ENCODE measurements around the gene COPS7B. TPM values are rescaled to one million over a fixed set of nuclear protein-coding genes. Genes with fewer than 3 reads are reported as not detected.

Gene COPS7B
- total and polyA plus RNA-seq, 4 donors = 12.1 to 42.0 (median 30.7) TPM

GRCh38 chr2:231803501-231804138 is 17.4 kb downstream of the COPS7B start:
- Histone ChIP-seq H3K36me3 (ENCODE audit: control insufficient read depth in 1 of 2, insufficient read depth in 2 of 2, low read length in 1 of 2) (peaks cover 7 to 13% of the 10 kb centered on the region in 2 donors), H3K27me3 (ENCODE audit: control insufficient read depth in 1 of 2, insufficient read depth in 2 of 2, low read length in 1 of 2) (no peaks in the 10 kb centered on the region), H3K9me3 (ENCODE audit: control insufficient read depth, low read length) (no peaks in the 10 kb centered on the region), H3K27ac (ENCODE audit: low read depth in 1 of 2, low read length in 2 of 2) (no peak overlapping the region), H3K4me1 (ENCODE audit: control insufficient read depth in 1 of 2, insufficient read depth in 2 of 2, low read length in 2 of 2) (no peaks in the 10 kb centered on the region), H3K4me3 (ENCODE audit: low read length in 2 of 2) (no peak overlapping the region)
- no peak for DNase-seq
- 92 to 94% methylated on average over 9 of the region's 9 CpGs for WGBS, 2 donors
- intact Hi-C loops (cut with DNase I) = no loop called here
- no peak for ATAC-seq (ENCODE audit: low FRiP score)

GRCh38 chr2:231807020-231807419 is 20.8 kb downstream of the COPS7B start:
- 79 to 82% methylated on average over 2 of the region's 2 CpGs for WGBS, 2 donors
- DNase-seq (no peak), ATAC-seq (ENCODE audit: low FRiP score) (no peak)
- H3K4me3 ChIP-seq (ENCODE audit: low read length in 2 of 2) = no peak overlapping the region
- no peaks in the 10 kb centered on the region for H3K27me3 ChIP-seq (ENCODE audit: control insufficient read depth in 1 of 2, insufficient read depth in 2 of 2, low read length in 1 of 2)
- no peaks in the 10 kb centered on the region for H3K4me1 ChIP-seq (ENCODE audit: control insufficient read depth in 1 of 2, insufficient read depth in 2 of 2, low read length in 2 of 2)
- H3K27ac ChIP-seq (ENCODE audit: low read depth in 1 of 2, low read length in 2 of 2) = no peak overlapping the region
- intact Hi-C loops (cut with DNase I) = no loop called here
- H3K9me3 ChIP-seq (ENCODE audit: control insufficient read depth, low read length) = no peaks in the 10 kb centered on the region
- peaks cover 8 to 11% of the 10 kb centered on the region in 2 donors for H3K36me3 ChIP-seq (ENCODE audit: control insufficient read depth in 1 of 2, insufficient read depth in 2 of 2, low read length in 1 of 2)

GRCh38 chr2:231810905-231811304 is 24.7 kb downstream of the COPS7B start:
- H3K27ac ChIP-seq (ENCODE audit: low read depth in 1 of 2, low read length in 2 of 2) = no peak overlapping the region
- no peaks in the 10 kb centered on the region for H3K4me1 ChIP-seq (ENCODE audit: control insufficient read depth in 1 of 2, insufficient read depth in 2 of 2, low read length in 2 of 2)
- H3K27me3 ChIP-seq (ENCODE audit: control insufficient read depth in 1 of 2, insufficient read depth in 2 of 2, low read length in 1 of 2) = no peaks in the 10 kb centered on the region
- H3K4me3 ChIP-seq (ENCODE audit: low read length in 2 of 2) = no peak overlapping the region
- ATAC-seq (ENCODE audit: low FRiP score) = no peak
- intact Hi-C loops (cut with DNase I) = no loop called here
- no peaks in the 10 kb centered on the region for H3K9me3 ChIP-seq (ENCODE audit: control insufficient read depth, low read length)
- peaks cover 7 to 8% of the 10 kb centered on the region in 2 donors for H3K36me3 ChIP-seq (ENCODE audit: control insufficient read depth in 1 of 2, insufficient read depth in 2 of 2, low read length in 1 of 2)
- no peak for DNase-seq

GRCh38 chr2:231816327-231817026 is 30.2 kb downstream of the COPS7B start:
- no peak for ATAC-seq (ENCODE audit: low FRiP score)
- Histone ChIP-seq H3K36me3 (ENCODE audit: control insufficient read depth in 1 of 2, insufficient read depth in 2 of 2, low read length in 1 of 2) (peaks cover 0 to 2% of the 10 kb centered on the region in 2 donors), H3K4me1 (ENCODE audit: control insufficient read depth in 1 of 2, insufficient read depth in 2 of 2, low read length in 2 of 2) (no peaks in the 10 kb centered on the region), H3K27ac (ENCODE audit: low read depth in 1 of 2, low read length in 2 of 2) (no peak overlapping the region), H3K9me3 (ENCODE audit: control insufficient read depth, low read length) (no peaks in the 10 kb centered on the region), H3K4me3 (ENCODE audit: low read length in 2 of 2) (no peak overlapping the region), H3K27me3 (ENCODE audit: control insufficient read depth in 1 of 2, insufficient read depth in 2 of 2, low read length in 1 of 2) (no peaks in the 10 kb centered on the region)
- DNase-seq = no peak
- intact Hi-C loops (cut with DNase I) = no loop called here
- WGBS, 2 donors = 86 to 97% methylated on average over 8 of the region's 8 CpGs

- Histone ChIP-seq H3K4me3 (ENCODE audit: low read length in 2 of 2) (no peak overlapping the region), H3K36me3 (ENCODE audit: control insufficient read depth in 1 of 2, insufficient read depth in 2 of 2, low read length in 1 of 2) (no peaks in the 10 kb centered on the region), H3K27ac (ENCODE audit: low read depth in 1 of 2, low read length in 2 of 2) (no peak overlapping the region), H3K4me1 (ENCODE audit: control insufficient read depth in 1 of 2, insufficient read depth in 2 of 2, low read length in 2 of 2) (no peaks in the 10 kb centered on the region), H3K9me3 (ENCODE audit: control insufficient read depth, low read length) (peaks cover 1% of the 10 kb centered on the region), H3K27me3 (ENCODE audit: control insufficient read depth in 1 of 2, insufficient read depth in 2 of 2, low read length in 1 of 2) (peaks cover 0 to 2% of the 10 kb centered on the region in 2 donors)
- WGBS, 2 donors = 45 to 61% methylated on average over 2 of the region's 2 CpGs
- intact Hi-C loops (cut with DNase I) = no loop called here
- ATAC-seq (ENCODE audit: low FRiP score) (no peak), DNase-seq (no peak)
Observed at GRCh38 chr2:231819447-231820042, 33.3 kb downstream of the COPS7B start.

GRCh38 chr2:231820786-231821303 is 34.6 kb downstream of the COPS7B start:
- H3K4me3 ChIP-seq (ENCODE audit: low read length in 2 of 2) = no peak overlapping the region
- H3K27me3 ChIP-seq (ENCODE audit: control insufficient read depth in 1 of 2, insufficient read depth in 2 of 2, low read length in 1 of 2) = peaks cover 0 to 2% of the 10 kb centered on the region in 2 donors
- H3K4me1 ChIP-seq (ENCODE audit: control insufficient read depth in 1 of 2, insufficient read depth in 2 of 2, low read length in 2 of 2) = no peaks in the 10 kb centered on the region
- WGBS, 2 donors = 37 to 61% methylated on average over 10 to 12 of the region's 12 CpGs
- peaks cover 1% of the 10 kb centered on the region for H3K9me3 ChIP-seq (ENCODE audit: control insufficient read depth, low read length)
- no peak for ATAC-seq (ENCODE audit: low FRiP score)
- no peaks in the 10 kb centered on the region for H3K36me3 ChIP-seq (ENCODE audit: control insufficient read depth in 1 of 2, insufficient read depth in 2 of 2, low read length in 1 of 2)
- H3K27ac ChIP-seq (ENCODE audit: low read depth in 1 of 2, low read length in 2 of 2) = no peak overlapping the region
- intact Hi-C loops (cut with DNase I) = no loop called here
- DNase-seq = no peak

- ATAC-seq (ENCODE audit: low FRiP score) (no peak), DNase-seq (no peak)
- H3K4me3 ChIP-seq (ENCODE audit: low read length in 2 of 2) = no peak overlapping the region
- no peaks in the 10 kb centered on the region for H3K36me3 ChIP-seq (ENCODE audit: control insufficient read depth in 1 of 2, insufficient read depth in 2 of 2, low read length in 1 of 2)
- peaks cover 1% of the 10 kb centered on the region for H3K9me3 ChIP-seq (ENCODE audit: control insufficient read depth, low read length)
- 50 to 58% methylated on average over 3 of the region's 3 CpGs for WGBS, 2 donors
- intact Hi-C loops (cut with DNase I) = no loop called here
- H3K27me3 ChIP-seq (ENCODE audit: control insufficient read depth in 1 of 2, insufficient read depth in 2 of 2, low read length in 1 of 2) = peaks cover 0 to 2% of the 10 kb centered on the region in 2 donors
- no peaks in the 10 kb centered on the region for H3K4me1 ChIP-seq (ENCODE audit: control insufficient read depth in 1 of 2, insufficient read depth in 2 of 2, low read length in 2 of 2)
- no peak overlapping the region for H3K27ac ChIP-seq (ENCODE audit: low read depth in 1 of 2, low read length in 2 of 2)
Observed at GRCh38 chr2:231821908-231822307, 35.7 kb downstream of the COPS7B start.

- Histone ChIP-seq H3K27ac (ENCODE audit: low read depth in 1 of 2, low read length in 2 of 2) (no peak overlapping the region), H3K36me3 (ENCODE audit: control insufficient read depth in 1 of 2, insufficient read depth in 2 of 2, low read length in 1 of 2) (no peaks in the 10 kb centered on the region), H3K4me3 (ENCODE audit: low read length in 2 of 2) (no peak overlapping the region), H3K4me1 (ENCODE audit: control insufficient read depth in 1 of 2, insufficient read depth in 2 of 2, low read length in 2 of 2) (no peaks in the 10 kb centered on the region), H3K27me3 (ENCODE audit: control insufficient read depth in 1 of 2, insufficient read depth in 2 of 2, low read length in 1 of 2) (no peaks in the 10 kb centered on the region), H3K9me3 (ENCODE audit: control insufficient read depth, low read length) (peaks cover 2% of the 10 kb centered on the region)
- 80 to 88% methylated on average over 10 of the region's 10 CpGs for WGBS, 2 donors
- no peak for DNase-seq
- intact Hi-C loops (cut with DNase I) = no loop called here
- no peak for ATAC-seq (ENCODE audit: low FRiP score)
Observed at GRCh38 chr2:231853105-231853504, 66.9 kb downstream of the COPS7B start.
